Natural killer cell (primary cell): Measurements from ENCODE around the gene CHST11. TPM values are rescaled to one million over a fixed set of nuclear protein-coding genes. Genes with fewer than 3 reads are reported as not detected.

Experiments used
- ATAC-seq, 3 donors: fragments of 150-1000 bp in 2 of 3; fragments of 200-7000 bp in 1 of 3; cut with Tn5 transposase; 1 replicate in 1 of 3; 2 replicates in 2 of 3; pipeline ENCODE4 v1.10.0; 2021; ENCODE audit warnings: mild to moderate bottlenecking in 2 of 3, moderate library complexity in 2 of 3
- DNase-seq, 2 donors: peaks; one replicate each; pipeline versions ENCODE4 v3.0.0 to v3.0.0-alpha.2; 2013 to 2021; ENCODE audit warnings: mixed read lengths in 1 of 2
- H3K27ac ChIP-seq: one replicate; pipeline ENCODE4 v1.5.1; 2013; ENCODE audit warnings: mild to moderate bottlenecking, low read length
- H3K27me3 ChIP-seq: one replicate; pipeline ENCODE4 v1.6.1; 2013; ENCODE audit warnings: low read length; ENCODE audit not compliant: control insufficient read depth, insufficient read depth
- H3K36me3 ChIP-seq: one replicate; pipeline ENCODE4 v1.6.1; 2013; ENCODE audit warnings: low read length; ENCODE audit not compliant: control insufficient read depth, insufficient read depth
- H3K4me1 ChIP-seq: one replicate; pipeline ENCODE4 v1.6.1; 2013; ENCODE audit warnings: low read length; ENCODE audit not compliant: control insufficient read depth, insufficient read depth
- H3K4me3 ChIP-seq: one replicate; pipeline ENCODE4 v1.5.1; 2013; ENCODE audit warnings: low read length
- H3K9me3 ChIP-seq: one replicate; pipeline ENCODE4 v1.6.1; 2013; ENCODE audit warnings: low read length; ENCODE audit not compliant: control insufficient read depth, insufficient read depth
- H3K27ac Mint-ChIP-seq, 2 donors: one replicate each; pipeline ENCODE4 v1.8.0; 2022; ENCODE audit warnings: mild to moderate bottlenecking in 2 of 2, mixed read lengths in 2 of 2, moderate library complexity in 1 of 2
- H3K27me3 Mint-ChIP-seq, 2 donors: one replicate each; pipeline ENCODE4 v1.8.0; 2022; ENCODE audit warnings: low read depth in 2 of 2, mixed read lengths in 2 of 2
- H3K36me3 Mint-ChIP-seq: one replicate; pipeline ENCODE4 v1.8.0; 2022; ENCODE audit warnings: mixed read lengths
- H3K4me1 Mint-ChIP-seq, 2 donors: one replicate each; pipeline ENCODE4 v1.8.0; 2022; ENCODE audit warnings: mixed read lengths in 2 of 2
- H3K4me3 Mint-ChIP-seq: one replicate; pipeline ENCODE4 v1.8.0; 2022; ENCODE audit warnings: mild to moderate bottlenecking, moderate library complexity, mixed read lengths
- H3K9me3 Mint-ChIP-seq, 2 donors: one replicate each; pipeline ENCODE4 v1.8.0; 2022; ENCODE audit warnings: mixed read lengths in 2 of 2
- WGBS: methylation state at CpG from one replicate; pipeline ENCODE4 v1.1.7; 2013; ENCODE audit warnings: missing lambda C conversion rate; ENCODE audit not compliant: insufficient coverage; 5-methylcytosine and 5-hydroxymethylcytosine counted together
- intact Hi-C: fragments of 100-400 bp; cut with micrococcal nuclease; formaldehyde crosslinking; loops from one replicate; pipeline ENCODE4 v1.14.2; 2022
- total RNA-seq, 4 donors: library from RNA; stranded (reverse); fragments of 120-200 nt in 1 of 4; gene quantifications; one replicate each; pipeline versions ENCODE4 v1.2.3 to v1.2.4, GENCODE V29; 2013 to 2022
- TF ChIP-seq, protein P1 (sequence below): fragments of 200-600 bp; IDR thresholded peaks from one replicate; pipeline ENCODE4 v1.8.0; 2022; ENCODE audit warnings: antibody characterized with exemption

CHST11 gene
- total RNA-seq, 3 donors from 2014 or later (not counting 1 experiment from before 2014, with no cell fraction given) = 85.3 to 118 (median 96.1) TPM

DNA sequence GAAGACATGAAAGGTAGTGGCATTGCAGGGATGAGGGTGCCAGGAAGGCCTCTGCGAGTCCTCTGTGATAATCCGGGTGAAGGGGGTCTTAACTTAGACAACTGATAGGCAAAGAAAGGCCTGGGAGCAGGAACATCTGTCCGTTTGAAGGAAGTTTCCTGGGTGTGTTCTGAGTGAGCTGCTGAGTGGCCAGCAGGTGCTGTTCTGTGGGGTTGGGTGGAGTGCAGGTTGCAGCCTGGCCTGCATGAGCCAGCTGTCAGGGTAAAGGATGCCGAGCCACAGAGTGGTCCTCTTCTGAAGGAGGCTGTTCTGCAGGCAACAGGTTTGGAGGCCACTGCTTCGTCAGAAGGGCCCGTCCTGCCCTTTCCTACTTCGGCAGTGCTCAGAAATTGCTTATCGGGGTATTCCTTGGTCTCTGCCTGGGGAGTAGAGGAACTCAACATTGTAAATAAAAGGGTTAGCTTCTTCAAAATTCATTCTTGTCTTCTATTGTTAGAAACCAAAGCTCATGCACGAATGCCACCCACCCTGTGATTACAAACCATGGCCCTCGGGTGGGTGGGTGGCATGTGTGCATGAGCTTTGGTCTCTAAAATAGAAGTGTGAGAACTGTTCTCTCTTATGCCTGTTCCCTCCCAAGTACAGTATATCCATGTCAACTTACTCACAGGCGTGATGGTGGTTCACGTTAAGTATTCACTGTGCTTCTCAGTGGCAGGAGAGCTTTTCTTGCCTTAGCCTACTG lies 118.9 kb downstream of the CHST11 start:
- Mint-ChIP-seq H3K36me3 (no peaks in the 10 kb centered on the region), H3K27ac (peak overlapping the region; percentile 54), H3K4me1 (peaks cover 71 to 75% of the 10 kb centered on the region in 2 donors), H3K9me3 (no peaks in the 10 kb centered on the region), H3K27me3 (no peaks in the 10 kb centered on the region), H3K4me3 (no peak overlapping the region)
- Histone ChIP-seq H3K9me3 (no peaks in the 10 kb centered on the region), H3K27me3 (no peaks in the 10 kb centered on the region), H3K36me3 (no peaks in the 10 kb centered on the region), H3K4me3 (no peak overlapping the region), H3K4me1 (peaks cover 32% of the 10 kb centered on the region), H3K27ac (no peak overlapping the region)
- TF ChIP-seq, protein P1, sequence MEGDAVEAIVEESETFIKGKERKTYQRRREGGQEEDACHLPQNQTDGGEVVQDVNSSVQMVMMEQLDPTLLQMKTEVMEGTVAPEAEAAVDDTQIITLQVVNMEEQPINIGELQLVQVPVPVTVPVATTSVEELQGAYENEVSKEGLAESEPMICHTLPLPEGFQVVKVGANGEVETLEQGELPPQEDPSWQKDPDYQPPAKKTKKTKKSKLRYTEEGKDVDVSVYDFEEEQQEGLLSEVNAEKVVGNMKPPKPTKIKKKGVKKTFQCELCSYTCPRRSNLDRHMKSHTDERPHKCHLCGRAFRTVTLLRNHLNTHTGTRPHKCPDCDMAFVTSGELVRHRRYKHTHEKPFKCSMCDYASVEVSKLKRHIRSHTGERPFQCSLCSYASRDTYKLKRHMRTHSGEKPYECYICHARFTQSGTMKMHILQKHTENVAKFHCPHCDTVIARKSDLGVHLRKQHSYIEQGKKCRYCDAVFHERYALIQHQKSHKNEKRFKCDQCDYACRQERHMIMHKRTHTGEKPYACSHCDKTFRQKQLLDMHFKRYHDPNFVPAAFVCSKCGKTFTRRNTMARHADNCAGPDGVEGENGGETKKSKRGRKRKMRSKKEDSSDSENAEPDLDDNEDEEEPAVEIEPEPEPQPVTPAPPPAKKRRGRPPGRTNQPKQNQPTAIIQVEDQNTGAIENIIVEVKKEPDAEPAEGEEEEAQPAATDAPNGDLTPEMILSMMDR = no peak
- intact Hi-C loops = no loop called here
- WGBS = 85% methylated on average over 10 of the region's 12 CpGs
- ATAC-seq (no peak), DNase-seq (no peak)

DNA sequence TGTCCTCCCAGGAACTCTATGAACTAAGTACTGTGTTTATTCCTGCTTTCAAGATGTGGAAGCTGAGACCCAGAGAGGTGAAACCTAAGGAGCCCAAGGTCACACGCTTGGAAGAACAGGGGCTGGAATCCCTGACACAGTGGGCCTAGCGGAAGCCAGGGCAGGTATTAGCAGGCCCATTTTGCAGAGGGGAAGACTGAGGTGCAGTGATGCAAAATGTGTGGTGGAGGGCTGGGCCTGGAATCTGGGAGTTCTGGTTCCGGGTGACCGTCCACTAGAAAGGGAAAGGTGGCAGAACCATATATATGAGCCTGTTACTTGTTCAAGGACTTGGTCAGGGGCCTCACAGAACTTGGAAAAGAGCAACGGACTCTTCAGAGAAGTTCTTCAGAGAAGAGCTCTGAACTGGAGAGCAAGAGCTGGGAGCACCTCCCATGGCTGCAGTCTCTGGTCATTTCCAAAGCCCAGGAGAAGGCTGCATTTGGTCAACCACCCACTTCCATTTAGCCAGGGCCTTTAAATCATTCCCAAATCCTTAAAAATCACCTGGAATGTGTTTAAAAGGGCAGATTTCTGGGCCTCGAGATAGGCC lies 119.5 kb downstream of the CHST11 start:
- H3K27me3 ChIP-seq = no peaks in the 10 kb centered on the region
- WGBS = 99% methylated on average over 6 of the region's 6 CpGs
- no peak overlapping the region for H3K4me3 Mint-ChIP-seq
- intact Hi-C loops = no loop called here
- TF ChIP-seq, protein P1 = no peak
- no peaks in the 10 kb centered on the region for H3K27me3 Mint-ChIP-seq
- H3K36me3 ChIP-seq = no peaks in the 10 kb centered on the region
- H3K27ac Mint-ChIP-seq = no peak overlapping the region
- H3K4me1 ChIP-seq = peaks cover 28% of the 10 kb centered on the region
- H3K4me1 Mint-ChIP-seq = peaks cover 72 to 75% of the 10 kb centered on the region in 2 donors
- DNase-seq = no peak
- H3K27ac ChIP-seq = no peak overlapping the region
- H3K9me3 Mint-ChIP-seq = no peaks in the 10 kb centered on the region
- H3K4me3 ChIP-seq = no peak overlapping the region
- H3K9me3 ChIP-seq = no peaks in the 10 kb centered on the region
- ATAC-seq = no peak
- no peaks in the 10 kb centered on the region for H3K36me3 Mint-ChIP-seq

DNA sequence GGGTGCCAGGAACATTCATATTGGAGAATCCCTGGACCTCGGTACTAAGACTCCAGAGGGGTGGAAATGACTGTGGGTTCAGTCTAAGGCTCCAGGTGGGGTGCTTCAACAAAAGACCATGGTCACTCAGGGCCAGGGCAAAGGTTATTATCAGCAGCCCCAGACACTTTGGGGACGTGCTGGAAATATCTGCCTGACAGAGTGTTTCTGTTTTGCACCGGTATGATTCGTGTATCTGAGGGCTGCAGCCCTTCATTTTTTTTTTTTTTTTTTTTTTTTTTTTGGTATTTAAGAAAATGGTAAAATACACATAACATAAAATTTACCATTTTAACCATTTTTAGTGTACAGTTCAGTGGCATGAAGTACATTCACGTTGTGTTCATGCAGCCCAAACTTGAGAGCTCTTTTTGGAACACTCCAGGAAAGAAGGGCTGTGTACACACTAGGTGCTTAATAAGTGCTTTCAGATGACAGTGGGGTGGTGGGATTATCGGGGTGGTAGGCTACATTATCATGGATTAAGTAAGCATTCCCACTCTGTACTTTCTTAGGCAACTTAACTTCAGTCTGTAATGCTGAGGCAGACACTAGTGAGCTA lies 120.3 kb downstream of the CHST11 start:
- DNase-seq = no peak
- no peaks in the 10 kb centered on the region for H3K36me3 Mint-ChIP-seq
- intact Hi-C loops = no loop called here
- peaks cover 75 to 77% of the 10 kb centered on the region in 2 donors for H3K4me1 Mint-ChIP-seq
- peaks cover 31% of the 10 kb centered on the region for H3K4me1 ChIP-seq
- TF ChIP-seq, protein P1 = no peak
- no peak for ATAC-seq
- no peak overlapping the region for H3K27ac ChIP-seq
- H3K27me3 Mint-ChIP-seq = no peaks in the 10 kb centered on the region
- WGBS = 93% methylated on average over 4 of the region's 6 CpGs
- H3K27me3 ChIP-seq = no peaks in the 10 kb centered on the region
- peak overlapping the region in 1 of 2 donors; percentile 29 for H3K27ac Mint-ChIP-seq
- H3K9me3 Mint-ChIP-seq = no peaks in the 10 kb centered on the region
- no peaks in the 10 kb centered on the region for H3K36me3 ChIP-seq
- H3K4me3 Mint-ChIP-seq = no peak overlapping the region
- no peaks in the 10 kb centered on the region for H3K9me3 ChIP-seq
- H3K4me3 ChIP-seq = no peak overlapping the region
